ENCODE measurements around the gene DDC.

DDC gene

DNA sequence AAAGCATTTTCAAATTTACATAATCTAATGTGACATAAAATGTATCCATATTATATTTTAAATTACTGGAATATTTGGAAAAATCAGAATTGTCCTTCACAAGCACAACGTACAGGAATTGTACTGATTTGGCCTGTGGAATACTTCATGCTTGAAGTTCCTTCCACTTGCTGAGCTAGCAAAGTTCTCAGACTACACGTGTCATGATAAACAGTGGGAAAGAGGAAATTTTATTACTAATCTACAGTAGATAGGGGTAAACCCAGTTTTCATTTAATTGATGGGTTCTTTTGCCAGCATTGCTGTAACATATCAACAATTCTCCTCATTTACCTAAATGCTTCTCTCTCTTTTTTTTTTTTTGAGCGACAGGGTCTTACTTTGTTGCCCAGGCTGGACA, 69.5 kb downstream of the DDC start:
- H3K4me3 ChIP-seq (ENCODE audit: low read depth in 1 of 2, low read length in 2 of 2), result no peak overlapping the region
- H3K36me3 ChIP-seq (ENCODE audit: control insufficient read depth in 1 of 2, insufficient read depth in 2 of 2, low read length in 2 of 2), result no peaks in the 10 kb centered on the region
- H3K27ac ChIP-seq (ENCODE audit: low read length), result no peak overlapping the region
- H3K9me3 ChIP-seq (ENCODE audit: control insufficient read depth in 1 of 2, low read length in 2 of 2), result no peaks in the 10 kb centered on the region
- no peaks in the 10 kb centered on the region for H3K27me3 ChIP-seq (ENCODE audit: low read depth, low read length)
- H3K4me1 ChIP-seq (ENCODE audit: control insufficient read depth in 1 of 2, insufficient read depth in 2 of 2, low read length in 2 of 2), result no peaks in the 10 kb centered on the region

GRCh38 chr7:50492770-50493519, 72.3 kb downstream of the DDC start:
- no peaks in the 10 kb centered on the region for H3K9me3 ChIP-seq (ENCODE audit: control insufficient read depth in 1 of 2, low read length in 2 of 2)
- no peaks in the 10 kb centered on the region for H3K27me3 ChIP-seq (ENCODE audit: low read depth, low read length)
- H3K4me1 ChIP-seq (ENCODE audit: control insufficient read depth in 1 of 2, insufficient read depth in 2 of 2, low read length in 2 of 2), result no peaks in the 10 kb centered on the region
- no peak overlapping the region for H3K4me3 ChIP-seq (ENCODE audit: low read depth in 1 of 2, low read length in 2 of 2)
- H3K27ac ChIP-seq (ENCODE audit: low read length), result no peak overlapping the region
- no peaks in the 10 kb centered on the region for H3K36me3 ChIP-seq (ENCODE audit: control insufficient read depth in 1 of 2, insufficient read depth in 2 of 2, low read length in 2 of 2)

DNA sequence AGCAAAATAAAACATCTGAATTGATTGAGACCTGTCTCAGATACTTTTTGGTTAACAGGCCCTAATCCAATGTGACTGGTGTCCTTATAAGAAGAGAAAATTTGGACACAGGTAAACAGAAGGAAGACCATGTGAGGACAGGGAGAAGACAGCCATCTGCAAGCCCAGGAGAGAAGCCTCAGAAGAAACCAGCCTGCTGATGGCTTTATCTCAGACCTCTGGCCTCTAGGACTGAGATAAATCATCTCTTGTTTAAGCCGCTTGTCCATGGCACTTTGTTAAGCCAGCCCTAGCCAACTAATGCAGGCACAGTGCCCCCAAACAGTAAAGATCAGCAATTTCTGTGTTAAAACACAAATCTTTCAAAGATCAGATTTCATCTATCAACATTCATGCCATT, 73.3 kb downstream of the DDC start:
- Histone ChIP-seq H3K9me3 (ENCODE audit: control insufficient read depth in 1 of 2, low read length in 2 of 2) (no peaks in the 10 kb centered on the region), H3K27ac (ENCODE audit: low read length) (no peak overlapping the region), H3K4me1 (ENCODE audit: control insufficient read depth in 1 of 2, insufficient read depth in 2 of 2, low read length in 2 of 2) (no peaks in the 10 kb centered on the region), H3K27me3 (ENCODE audit: low read depth, low read length) (no peaks in the 10 kb centered on the region), H3K4me3 (ENCODE audit: low read depth in 1 of 2, low read length in 2 of 2) (no peak overlapping the region), H3K36me3 (ENCODE audit: control insufficient read depth in 1 of 2, insufficient read depth in 2 of 2, low read length in 2 of 2) (no peaks in the 10 kb centered on the region)

DNA sequence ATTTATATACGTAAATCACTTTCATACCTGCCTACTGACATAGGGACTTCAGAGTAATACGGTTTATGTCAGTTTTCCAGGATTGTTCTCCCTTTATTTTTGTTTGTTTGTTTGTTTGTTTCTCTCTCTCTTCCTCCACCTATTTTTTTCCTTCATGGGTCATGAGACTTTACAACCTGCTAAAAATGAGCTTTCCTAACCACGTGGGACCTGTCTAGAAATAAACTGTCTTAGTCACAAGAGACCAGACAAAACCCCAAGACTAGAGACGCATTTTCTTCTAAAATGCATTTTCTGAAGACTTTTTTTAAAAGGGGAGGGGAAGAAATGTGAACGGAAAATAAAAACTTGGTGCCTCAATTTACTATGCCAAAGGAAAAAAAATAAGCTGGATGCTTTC, 74.0 kb downstream of the DDC start:
- Histone ChIP-seq H3K27me3 (ENCODE audit: low read depth, low read length) (no peaks in the 10 kb centered on the region), H3K4me3 (ENCODE audit: low read depth in 1 of 2, low read length in 2 of 2) (no peak overlapping the region), H3K27ac (ENCODE audit: low read length) (no peak overlapping the region), H3K9me3 (ENCODE audit: control insufficient read depth in 1 of 2, low read length in 2 of 2) (no peaks in the 10 kb centered on the region), H3K4me1 (ENCODE audit: control insufficient read depth in 1 of 2, insufficient read depth in 2 of 2, low read length in 2 of 2) (no peaks in the 10 kb centered on the region), H3K36me3 (ENCODE audit: control insufficient read depth in 1 of 2, insufficient read depth in 2 of 2, low read length in 2 of 2) (no peaks in the 10 kb centered on the region)

DNA sequence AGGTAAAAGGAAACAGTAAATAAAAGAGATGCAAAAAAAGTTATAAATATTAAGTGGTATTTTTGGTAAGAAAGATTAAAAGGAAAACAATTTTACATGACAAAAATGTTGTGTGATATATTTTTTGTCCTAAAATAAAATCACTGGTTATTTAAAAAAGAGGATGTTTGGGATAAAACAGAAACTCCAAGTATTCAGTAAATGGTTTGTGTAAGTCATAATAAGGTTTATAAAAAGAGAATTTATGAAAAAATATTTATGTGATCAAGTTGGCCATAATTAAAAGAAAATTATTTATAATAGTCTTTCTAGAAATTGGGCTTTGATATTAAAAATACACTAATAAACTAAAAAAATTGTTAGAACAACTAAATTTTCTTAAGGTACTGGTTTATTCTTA, 76.8 kb downstream of the DDC start:
- no peak overlapping the region for H3K27ac ChIP-seq (ENCODE audit: low read length)
- H3K36me3 ChIP-seq (ENCODE audit: control insufficient read depth in 1 of 2, insufficient read depth in 2 of 2, low read length in 2 of 2), result no peaks in the 10 kb centered on the region
- H3K4me3 ChIP-seq (ENCODE audit: low read depth in 1 of 2, low read length in 2 of 2), result no peak overlapping the region
- H3K27me3 ChIP-seq (ENCODE audit: low read depth, low read length), result no peaks in the 10 kb centered on the region
- no peaks in the 10 kb centered on the region for H3K9me3 ChIP-seq (ENCODE audit: control insufficient read depth in 1 of 2, low read length in 2 of 2)
- no peaks in the 10 kb centered on the region for H3K4me1 ChIP-seq (ENCODE audit: control insufficient read depth in 1 of 2, insufficient read depth in 2 of 2, low read length in 2 of 2)

GRCh38 chr7:50486512-50486911, 78.7 kb downstream of the DDC start:
- H3K27me3 ChIP-seq (ENCODE audit: low read depth, low read length), result no peaks in the 10 kb centered on the region
- no peak overlapping the region for H3K4me3 ChIP-seq (ENCODE audit: low read depth in 1 of 2, low read length in 2 of 2)
- H3K9me3 ChIP-seq (ENCODE audit: control insufficient read depth in 1 of 2, low read length in 2 of 2), result no peaks in the 10 kb centered on the region
- no peaks in the 10 kb centered on the region for H3K36me3 ChIP-seq (ENCODE audit: control insufficient read depth in 1 of 2, insufficient read depth in 2 of 2, low read length in 2 of 2)
- no peak overlapping the region for H3K27ac ChIP-seq (ENCODE audit: low read length)
- H3K4me1 ChIP-seq (ENCODE audit: control insufficient read depth in 1 of 2, insufficient read depth in 2 of 2, low read length in 2 of 2), result no peaks in the 10 kb centered on the region

GRCh38 chr7:50481867-50482266, 83.3 kb downstream of the DDC start:
- no peak overlapping the region for H3K27ac ChIP-seq (ENCODE audit: low read length)
- no peaks in the 10 kb centered on the region for H3K27me3 ChIP-seq (ENCODE audit: low read depth, low read length)
- no peaks in the 10 kb centered on the region for H3K9me3 ChIP-seq (ENCODE audit: control insufficient read depth in 1 of 2, low read length in 2 of 2)

DNA sequence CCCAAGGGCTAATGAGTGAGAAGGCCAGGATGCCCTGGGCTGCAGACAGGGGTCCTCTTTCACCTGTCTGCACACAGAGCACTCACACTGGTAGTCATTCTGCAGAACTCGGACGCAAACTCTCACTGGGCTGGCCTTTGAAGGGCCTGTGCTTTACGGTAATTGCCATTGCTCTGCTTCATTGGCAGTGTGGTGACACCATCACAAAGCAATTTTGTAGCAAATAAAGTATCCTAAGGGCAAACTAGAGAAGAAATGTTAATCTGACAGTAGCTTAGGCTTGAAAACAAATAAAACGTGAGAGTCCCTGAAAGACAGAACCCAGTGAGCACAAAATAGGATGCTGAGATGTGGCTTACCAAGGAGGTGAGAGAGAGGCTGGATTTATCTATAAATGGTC, 84.4 kb downstream of the DDC start:
- no peak overlapping the region for H3K27ac ChIP-seq (ENCODE audit: low read length)
- H3K4me1 ChIP-seq (ENCODE audit: control insufficient read depth in 1 of 2, insufficient read depth in 2 of 2, low read length in 2 of 2), result no peaks in the 10 kb centered on the region
- no peak overlapping the region for H3K4me3 ChIP-seq (ENCODE audit: low read depth in 1 of 2, low read length in 2 of 2)
- H3K27me3 ChIP-seq (ENCODE audit: low read depth, low read length), result no peaks in the 10 kb centered on the region
- H3K36me3 ChIP-seq (ENCODE audit: control insufficient read depth in 1 of 2, insufficient read depth in 2 of 2, low read length in 2 of 2), result no peaks in the 10 kb centered on the region
- H3K9me3 ChIP-seq (ENCODE audit: control insufficient read depth in 1 of 2, low read length in 2 of 2), result no peaks in the 10 kb centered on the region

More at GRCh38 chr7:50481867-50482266, 83.3 kb downstream of the DDC start:
- H3K4me1 ChIP-seq (ENCODE audit: control insufficient read depth in 1 of 2, insufficient read depth in 2 of 2, low read length in 2 of 2), result no peaks in the 10 kb centered on the region
- no peak overlapping the region for H3K4me3 ChIP-seq (ENCODE audit: low read depth in 1 of 2, low read length in 2 of 2)
- no peaks in the 10 kb centered on the region for H3K36me3 ChIP-seq (ENCODE audit: control insufficient read depth in 1 of 2, insufficient read depth in 2 of 2, low read length in 2 of 2)

GRCh38 chr7:50479743-50480517, 85.3 kb downstream of the DDC start:
- Histone ChIP-seq H3K27ac (ENCODE audit: low read length) (no peak overlapping the region), H3K36me3 (ENCODE audit: control insufficient read depth in 1 of 2, insufficient read depth in 2 of 2, low read length in 2 of 2) (no peaks in the 10 kb centered on the region), H3K9me3 (ENCODE audit: control insufficient read depth in 1 of 2, low read length in 2 of 2) (no peaks in the 10 kb centered on the region), H3K4me1 (ENCODE audit: control insufficient read depth in 1 of 2, insufficient read depth in 2 of 2, low read length in 2 of 2) (no peaks in the 10 kb centered on the region), H3K27me3 (ENCODE audit: low read depth, low read length) (no peaks in the 10 kb centered on the region), H3K4me3 (ENCODE audit: low read depth in 1 of 2, low read length in 2 of 2) (no peak overlapping the region)

- H3K27me3 ChIP-seq (ENCODE audit: low read depth, low read length), result no peaks in the 10 kb centered on the region
- H3K9me3 ChIP-seq (ENCODE audit: control insufficient read depth in 1 of 2, low read length in 2 of 2), result no peaks in the 10 kb centered on the region
- H3K36me3 ChIP-seq (ENCODE audit: control insufficient read depth in 1 of 2, insufficient read depth in 2 of 2, low read length in 2 of 2), result no peaks in the 10 kb centered on the region
- H3K4me3 ChIP-seq (ENCODE audit: low read depth in 1 of 2, low read length in 2 of 2), result no peak overlapping the region
- no peak overlapping the region for H3K27ac ChIP-seq (ENCODE audit: low read length)
- no peaks in the 10 kb centered on the region for H3K4me1 ChIP-seq (ENCODE audit: control insufficient read depth in 1 of 2, insufficient read depth in 2 of 2, low read length in 2 of 2)
Observed at GRCh38 chr7:50477640-50478039, 87.6 kb downstream of the DDC start.

GRCh38 chr7:50476953-50477625, 88.1 kb downstream of the DDC start:
- no peak overlapping the region for H3K4me3 ChIP-seq (ENCODE audit: low read depth in 1 of 2, low read length in 2 of 2)
- H3K27ac ChIP-seq (ENCODE audit: low read length), result no peak overlapping the region
- no peaks in the 10 kb centered on the region for H3K9me3 ChIP-seq (ENCODE audit: control insufficient read depth in 1 of 2, low read length in 2 of 2)
- no peaks in the 10 kb centered on the region for H3K4me1 ChIP-seq (ENCODE audit: control insufficient read depth in 1 of 2, insufficient read depth in 2 of 2, low read length in 2 of 2)
- H3K36me3 ChIP-seq (ENCODE audit: control insufficient read depth in 1 of 2, insufficient read depth in 2 of 2, low read length in 2 of 2), result no peaks in the 10 kb centered on the region
- H3K27me3 ChIP-seq (ENCODE audit: low read depth, low read length), result no peaks in the 10 kb centered on the region

Data from muscle layer of duodenum (tissue), 2 donors.